IMR-90 (cell line): ENCODE results near the gene HOXA5. TPM values are rescaled to one million over a fixed set of nuclear protein-coding genes. Genes with fewer than 3 reads are reported as not detected.

Experiments
- ATAC-seq: fragments of 200-7000 bp; cut with Tn5 transposase; 2 replicates; pipeline ENCODE4 v1.9.1; 2020; ENCODE audit warnings: low read depth, mild to moderate bottlenecking, moderate library complexity
- BruUV-seq: library from RNA; stranded (reverse); fragments of 400-500 nt; replicated peaks from 2 replicates; lab custom pipeline; 2021; lab: Mats Ljungman, UMichigan
- CTCF ChIA-PET: fragments of 300-600 bp; formaldehyde crosslinking; extraction: SDS; loops from one replicate; lab custom pipeline; 2021; ENCODE audit warnings: antibody characterized with exemption; lab: Yijun Ruan, JAX
- POLR2A ChIA-PET: fragments of 300-600 bp; sonication (Branson Sonifier 250); formaldehyde crosslinking; loops from one replicate; lab custom pipeline; 2022; ENCODE audit warnings: antibody characterized with exemption; ENCODE audit not compliant: unreplicated experiment; lab: Charles Lee
- DNase-seq: peaks from one replicate; pipeline ENCODE4 v3.0.0; 2013
- H2AFZ ChIP-seq: replicated peaks from 2 replicates; pipeline ENCODE3; 2013; ENCODE audit warnings: low read length, mild to moderate bottlenecking; ENCODE audit not compliant: poor library complexity
- H2AK5ac ChIP-seq: 2 replicates; pipeline ENCODE4 v1.6.1; 2013; ENCODE audit warnings: low read depth, low read length, inconsistent platforms
- H2AK9ac ChIP-seq: replicated peaks from 2 replicates; pipeline ENCODE3; 2013; ENCODE audit warnings: mild to moderate bottlenecking, low read depth, low read length, moderate library complexity; ENCODE audit not compliant: poor library complexity
- H2BK120ac ChIP-seq: 2 replicates; pipeline ENCODE4 v1.6.1; 2013; ENCODE audit warnings: low read depth, low read length, inconsistent platforms
- H2BK15ac ChIP-seq: 3 replicates; pipeline ENCODE4 v1.6.1; 2013; ENCODE audit warnings: low read depth, low read length, inconsistent platforms
- H2BK20ac ChIP-seq: 2 replicates; pipeline ENCODE4 v1.6.1; 2013; ENCODE audit warnings: low read depth, mild to moderate bottlenecking, inconsistent platforms, low read length, moderate library complexity
- H2BK5ac ChIP-seq: 2 replicates; pipeline ENCODE4 v1.6.1; 2013; ENCODE audit warnings: mild to moderate bottlenecking, low read depth, low read length, inconsistent platforms; ENCODE audit not compliant: poor library complexity, severe bottlenecking
- H3K14ac ChIP-seq: replicated peaks from 2 replicates; pipeline ENCODE4 v1.6.1; 2013; ENCODE audit warnings: low read depth, low read length, inconsistent platforms
- H3K18ac ChIP-seq: 2 replicates; pipeline ENCODE4 v1.6.1; 2013; ENCODE audit warnings: low read depth, low read length, control low read depth
- H3K23ac ChIP-seq: 2 replicates; pipeline ENCODE4 v1.6.1; 2013; ENCODE audit warnings: low read depth, low read length, inconsistent platforms
- H3K27ac ChIP-seq: 2 replicates; pipeline ENCODE4 v1.5.1; 2013; ENCODE audit warnings: mild to moderate bottlenecking, control low read depth, low read length; ENCODE audit not compliant: insufficient read depth
- H3K27me3 ChIP-seq: 2 replicates; pipeline ENCODE4 v1.6.1; 2013; ENCODE audit warnings: low read length; ENCODE audit not compliant: control insufficient read depth, insufficient read depth
- H3K36me3 ChIP-seq: 2 replicates; pipeline ENCODE4 v1.6.1; 2013; ENCODE audit warnings: low read length, mixed read lengths; ENCODE audit not compliant: control insufficient read depth, insufficient read depth
- H3K4ac ChIP-seq: 2 replicates; pipeline ENCODE4 v1.6.1; 2013; ENCODE audit warnings: low read depth, low read length, inconsistent platforms
- H3K4me1 ChIP-seq: 2 replicates; pipeline ENCODE4 v1.6.1; 2013; ENCODE audit warnings: low read length, mixed read lengths; ENCODE audit not compliant: control insufficient read depth, insufficient read depth
- H3K4me2 ChIP-seq: 2 replicates; pipeline ENCODE4 v1.6.1; 2013; ENCODE audit warnings: low read depth, mild to moderate bottlenecking, control low read depth, low read length, moderate library complexity
- H3K4me3 ChIP-seq: 2 replicates; pipeline ENCODE4 v1.5.1; 2013; ENCODE audit warnings: low read depth, mild to moderate bottlenecking, control low read depth, low read length, moderate library complexity; ENCODE audit not compliant: insufficient read depth
- H3K56ac ChIP-seq: 2 replicates; pipeline ENCODE4 v1.6.1; 2013; ENCODE audit warnings: low read length, inconsistent platforms; ENCODE audit not compliant: insufficient read depth; ENCODE audit errors: extremely low read depth
- H3K79me1 ChIP-seq, 2 experiments: 2 replicates each; pipeline ENCODE4 v1.6.1; 2013; ENCODE audit warnings: low read length in 2 of 2, inconsistent platforms in 1 of 2, low read depth in 1 of 2
- H3K9ac ChIP-seq: 2 replicates; pipeline ENCODE4 v1.6.1; 2013; ENCODE audit warnings: low read depth, low read length, control low read depth
- H3K9me1 ChIP-seq: 2 replicates; pipeline ENCODE4 v1.6.1; 2013; ENCODE audit warnings: low read length, inconsistent platforms; ENCODE audit not compliant: insufficient read depth
- H3K9me3 ChIP-seq: 2 replicates; pipeline ENCODE4 v1.6.1; 2013; ENCODE audit warnings: low read length; ENCODE audit not compliant: control insufficient read depth, insufficient read depth
- H4K20me1 ChIP-seq: 2 replicates; pipeline ENCODE4 v1.6.1; 2013; ENCODE audit warnings: low read length, inconsistent platforms; ENCODE audit not compliant: insufficient read depth
- H4K5ac ChIP-seq: 2 replicates; pipeline ENCODE4 v1.6.1; 2013; ENCODE audit warnings: mild to moderate bottlenecking, low read depth, low read length, control low read depth
- H4K8ac ChIP-seq, 2 experiments: 2 replicates each; pipeline ENCODE4 v1.6.1; 2013; ENCODE audit warnings: low read depth in 2 of 2, low read length in 2 of 2, control low read depth in 1 of 2, inconsistent platforms in 1 of 2
- H4K91ac ChIP-seq: 2 replicates; pipeline ENCODE4 v1.6.1; 2013; ENCODE audit warnings: low read depth, low read length, inconsistent platforms; ENCODE audit not compliant: insufficient read depth
- BHLHE40 ChIP-seq: fragments of 150-350 bp; IDR thresholded peaks from 2 replicates; pipeline ENCODE4 v1.6.1; 2016; ENCODE audit warnings: mild to moderate bottlenecking, low read depth, low read length
- CEBPB ChIP-seq: IDR thresholded peaks from 2 replicates; pipeline ENCODE4 v1.6.1; 2012; ENCODE audit warnings: low read depth, low read length, improper control_type of control experiment
- CTCF ChIP-seq: conservative IDR thresholded peaks from 2 replicates; pipeline ENCODE4 v1.5.1; 2012; ENCODE audit warnings: mild to moderate bottlenecking, low read depth, low read length, improper control_type of control experiment
- ELK1 ChIP-seq: fragments of 150-350 bp; IDR thresholded peaks from 2 replicates; pipeline ENCODE4 v1.6.1; 2016; ENCODE audit warnings: low read depth, mild to moderate bottlenecking, low read length, moderate library complexity, borderline replicate concordance
- FOS ChIP-seq: fragments of 150-350 bp; IDR thresholded peaks from 2 replicates; pipeline ENCODE4 v1.6.1; 2016; ENCODE audit warnings: low read depth, low read length
- MAFK ChIP-seq: IDR thresholded peaks from 2 replicates; pipeline ENCODE4 v1.6.1; 2012; ENCODE audit warnings: low read depth, low read length, improper control_type of control experiment
- MAZ ChIP-seq: IDR thresholded peaks from 2 replicates; pipeline ENCODE4 v1.6.1; 2012; ENCODE audit warnings: low read depth, mild to moderate bottlenecking, low read length, improper control_type of control experiment, moderate library complexity, borderline replicate concordance
- POLR2A ChIP-seq: IDR thresholded peaks from 2 replicates; pipeline ENCODE4 v1.6.1; 2012; ENCODE audit warnings: mild to moderate bottlenecking, low read depth, low read length
- RCOR1 ChIP-seq: IDR thresholded peaks from 2 replicates; pipeline ENCODE4 v1.6.1; 2012; ENCODE audit warnings: mild to moderate bottlenecking, low read length, improper control_type of control experiment; ENCODE audit not compliant: insufficient replicate concordance
- RFX5 ChIP-seq: IDR thresholded peaks from 2 replicates; pipeline ENCODE4 v1.8.0; 2012; ENCODE audit warnings: low read depth, mild to moderate bottlenecking, low read length, moderate library complexity
- SMC3 ChIP-seq: fragments of 150-350 bp; IDR thresholded peaks from 2 replicates; pipeline ENCODE4 v1.6.1; 2016; ENCODE audit warnings: low read depth, mild to moderate bottlenecking, antibody characterized with exemption, low read length, moderate library complexity
- WGBS, 2 experiments: methylation state at CpG; one replicate each; pipeline versions ENCODE4 v1.1.5 to v1.1.7; 2013; ENCODE audit warnings: missing lambda C conversion rate in 2 of 2; ENCODE audit not compliant: insufficient read length in 1 of 2; ENCODE audit errors: extremely low coverage in 2 of 2; 5-methylcytosine and 5-hydroxymethylcytosine counted together
- dilution Hi-C: fragments of 300-500 bp; cut with HindIII; formaldehyde crosslinking; loops from one replicate; pipeline ENCODE4 v1.14.3; 2018; ENCODE audit warnings: low sequenced_read_pairs; ENCODE audit not compliant: unreplicated experiment
- in situ Hi-C: fragments of 300-500 bp; cut with MboI; formaldehyde crosslinking; loops from 3 replicates; pipeline ENCODE4 v1.14.3; 2019; ENCODE audit warnings: low sequenced_read_pairs, inconsistent platforms, mixed read lengths
- intact Hi-C: fragments of 100-400 bp; cut with micrococcal nuclease; formaldehyde crosslinking; loops from 2 replicates; pipeline ENCODE4 v1.10.0; 2022
- polyA plus RNA-seq, 3 experiments: library from polyadenylated mRNA; depleted of rRNA; stranded (reverse); fragments of >200 nt; gene quantifications; 2 replicates each; pipeline ENCODE4 v1.2.3, GENCODE V29; 2012; ENCODE audit warnings: low replicate concordance in 1 of 3
- total RNA-seq: library from RNA; depleted of rRNA; stranded (reverse); fragments of >200 nt; gene quantifications from 2 replicates; pipeline ENCODE4 v1.2.3, GENCODE V29; 2012

HOXA5 gene
- total and polyA plus RNA-seq, 2 of the 4 experiments (the other 2 are of a cell fraction) = 19.9 to 29.4 TPM

- TF ChIP-seq ELK1 = no peak
Measured at GRCh38 chr7:27132978-27133377, 10.5 kb downstream of the HOXA5 start (continued).

- CTCF ChIA-PET = interaction anchor here (0.6 to 1.8 kb wide), 5 partner anchors 9 to 445 kb away, joined by 3 to 5 read pairs (median 4); no protein-coding TSS in a partner anchor
- Histone ChIP-seq H3K36me3 (peaks cover 3% of the 10 kb centered on the region; the same call in 1 of the 2 replicates), H3K4me2 (no peak overlapping the region), H3K14ac (no peak overlapping the region), H3K4ac (no peak overlapping the region), H3K4me1 (peaks cover 30% of the 10 kb centered on the region), H3K79me1 (peaks cover 24 to 45% of the 10 kb centered on the region in 2 experiments), H3K27ac (no peak overlapping the region), H3K27me3 (no peaks in the 10 kb centered on the region), H2AK9ac (no peak overlapping the region), H2AK5ac (no peak overlapping the region), H2AFZ (no peak overlapping the region), H2BK15ac (no peak overlapping the region), H4K91ac (no peak overlapping the region), H4K5ac (no peak overlapping the region), H2BK20ac (no peak overlapping the region), H2BK120ac (no peak overlapping the region), H3K18ac (no peak overlapping the region), H3K23ac (no peak overlapping the region), H3K56ac (no peak overlapping the region; the same call in 1 of the 2 replicates), H3K9me1 (peaks cover 11% of the 10 kb centered on the region), H4K20me1 (no peaks in the 10 kb centered on the region), H3K9ac (no peak overlapping the region), H4K8ac (no peak overlapping the region), H3K4me3 (no peak overlapping the region), H2BK5ac (no peak overlapping the region), H3K9me3 (no peaks in the 10 kb centered on the region)
- POLR2A ChIA-PET = interaction anchor here (0.8 to 1.1 kb wide), 2 partner anchors 9 to 275 kb away, joined by 3 read pairs; no protein-coding TSS in a partner anchor
- no TSS peak for BruUV-seq
- TF ChIP-seq SMC3 (no peak), FOS (no peak), MAZ (no peak), CEBPB (no peak), ELK1 (no peak), RCOR1 (no peak), POLR2A (no peak), CTCF (no peak), MAFK (no peak), RFX5 (no peak), BHLHE40 (no peak)
- dilution Hi-C loops (no loop called here), intact Hi-C loops (loop anchor here (5.0 kb wide), 1 partner anchor 100 kb away; no protein-coding TSS in a partner anchor), in situ Hi-C loops (no loop called here)
- DNase-seq (no peak), ATAC-seq (no peak)
- WGBS, 2 experiments = no CpG with 5 or more reads among the region's 2 CpGs
Measured at GRCh38 chr7:27132214-27132613, 11.3 kb downstream of the HOXA5 start.
